Stimulated activated CD8-positive, alpha-beta memory T cell treated with anti-CD3 and anti-CD28 coated beads, Interleukin-7, amount 100 ng/mL, for 48 hours (primary cell): ENCODE data around the gene IKZF2.

Source experiments
- DNase-seq, 2 donors: peaks; one replicate each; pipeline ENCODE4 v3.0.0-alpha.2; 2020; ENCODE audit warnings: low read depth in 1 of 2; ENCODE audit errors: extremely low read depth in 1 of 2

Gene IKZF2

DNA sequence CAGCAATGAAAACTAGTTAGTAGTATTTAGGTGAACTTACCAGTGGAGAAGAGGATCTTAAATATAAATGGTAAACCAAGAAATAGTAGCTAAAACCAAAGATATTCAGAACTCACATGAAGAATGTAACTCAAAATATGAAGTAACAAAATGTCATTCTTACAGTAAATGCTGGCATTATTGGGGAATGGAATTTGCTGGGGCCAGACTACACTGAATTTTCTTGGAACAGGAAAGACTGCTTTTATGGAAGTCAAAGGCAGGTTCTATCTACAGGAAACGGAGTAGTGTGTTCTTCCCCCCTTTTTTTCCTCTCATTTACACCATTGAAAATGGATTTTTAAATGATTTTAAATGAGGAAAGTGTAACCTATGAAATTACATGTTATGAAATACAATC, 188.7 kb downstream of the IKZF2 start:
- DNase-seq = no peak

GRCh38 chr2:212961255-212961654, 190.2 kb downstream of the IKZF2 start:
- no peak for DNase-seq

DNA sequence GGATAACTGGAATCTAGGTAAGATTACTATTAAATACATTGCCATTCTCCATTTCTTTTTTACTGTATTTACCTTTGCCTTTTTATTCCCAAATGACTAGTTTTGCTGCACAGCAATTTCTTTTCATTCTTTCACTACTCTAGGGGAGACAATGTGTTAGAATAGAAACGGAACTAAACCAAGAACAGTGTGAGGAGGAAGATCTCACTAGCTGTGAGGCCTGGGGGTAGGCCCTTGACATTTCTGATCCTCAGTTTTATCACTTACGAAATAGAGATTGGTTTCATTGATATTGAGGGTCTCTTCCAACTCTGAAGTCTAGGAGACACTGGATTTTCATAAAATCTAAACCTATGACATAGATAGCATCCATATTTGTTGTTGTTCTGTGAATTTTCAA, 191.1 kb downstream of the IKZF2 start:
- no peak for DNase-seq

GRCh38 chr2:212959471-212960117, 191.8 kb downstream of the IKZF2 start:
- DNase-seq = no peak

DNA sequence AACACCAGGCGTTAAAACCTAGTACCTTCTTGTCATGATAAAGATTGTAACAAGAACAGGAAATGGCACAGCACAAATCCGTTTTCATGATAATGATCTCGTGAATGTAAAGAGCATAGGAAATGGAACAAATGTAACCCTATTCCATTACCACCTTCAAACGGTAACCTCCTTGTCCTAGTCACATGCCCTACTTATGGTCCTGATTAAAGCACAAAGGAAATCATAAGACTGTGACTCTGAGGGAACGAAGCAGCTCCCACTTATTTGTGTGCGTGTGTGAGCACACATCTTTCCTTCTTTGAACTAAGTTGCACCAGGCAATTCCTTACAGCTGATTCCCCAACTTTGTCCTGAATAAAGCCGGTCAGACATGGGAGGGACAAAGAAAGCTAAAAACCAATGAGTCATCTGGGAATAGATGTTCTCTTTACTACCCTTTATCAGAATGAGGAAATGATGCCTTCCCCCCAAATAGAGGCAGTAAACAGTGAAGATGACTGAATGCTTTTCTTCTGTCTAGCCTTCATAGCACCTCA, 192.6 kb downstream of the IKZF2 start:
- no peak for DNase-seq

- DNase-seq = no peak
These were observed 193.3 kb downstream of the IKZF2 start for GRCh38 chr2:212958133-212958532.

GRCh38 chr2:212957624-212958023, 193.8 kb downstream of the IKZF2 start:
- DNase-seq = no peak

- no peak for DNase-seq
These were observed 194.5 kb downstream of the IKZF2 start for GRCh38 chr2:212956665-212957607.

DNA sequence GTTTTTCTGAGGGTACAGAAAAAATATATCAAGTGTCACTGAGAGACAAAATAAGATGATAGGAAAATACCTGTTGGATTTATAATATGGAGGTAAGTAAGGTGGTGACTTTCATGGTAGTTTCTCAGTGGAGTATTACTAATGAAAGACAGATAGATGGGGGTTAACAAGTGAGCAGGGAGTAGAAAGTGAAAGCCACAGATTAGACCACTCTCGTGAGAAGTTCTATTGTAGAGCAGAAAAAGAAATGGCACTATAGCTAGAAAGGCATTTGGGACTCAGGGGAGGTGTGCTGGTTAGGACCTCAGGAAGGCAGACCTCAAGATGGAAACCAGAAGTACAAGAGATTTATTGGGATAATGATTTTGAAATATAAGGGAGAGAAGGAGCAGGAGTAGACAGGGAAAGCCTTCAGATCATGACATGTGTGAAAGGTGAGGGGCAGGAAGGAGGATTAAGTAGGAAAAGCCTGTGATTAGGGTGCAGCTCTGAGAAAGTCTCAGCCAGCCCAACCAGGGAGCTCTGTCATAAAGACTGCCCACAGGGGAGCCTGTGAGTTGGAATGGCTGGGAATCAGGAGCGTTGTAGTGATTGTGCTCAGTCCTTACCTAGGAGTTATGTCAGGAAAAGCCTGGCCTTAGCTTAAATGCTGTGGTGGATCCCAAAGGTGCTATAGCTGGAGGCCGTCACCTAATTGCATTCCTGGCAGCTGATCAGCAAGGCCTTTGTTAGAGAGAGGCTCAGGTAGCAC, 198.1 kb downstream of the IKZF2 start:
- no peak for DNase-seq

- DNase-seq = no peak
These were observed 201.6 kb downstream of the IKZF2 start for GRCh38 chr2:212949786-212950185.
